Endothelial cell of umbilical vein (primary cell): Measurements from ENCODE around the gene PRRT1. TPM values are rescaled to one million over a fixed set of nuclear protein-coding genes. Genes with fewer than 3 reads are reported as not detected.

Experiments
- BruUV-seq: library from RNA; stranded (reverse); fragments of 400-500 nt; replicated peaks from 2 replicates; lab custom pipeline; 2021; lab: Mats Ljungman, UMichigan
- CTCF ChIA-PET: fragments of 300-600, 350-600 bp; sonication (Branson Sonifier 250); formaldehyde crosslinking; loops from one replicate; lab custom pipeline; 2021; ENCODE audit warnings: antibody characterized with exemption, inconsistent platforms; lab: Charles Lee
- POLR2A ChIA-PET: fragments of 300-600, 350-600 bp; sonication (Branson Sonifier 250); formaldehyde crosslinking; loops from one replicate; lab custom pipeline; 2021; ENCODE audit warnings: antibody characterized with exemption, inconsistent platforms; lab: Charles Lee
- DNase-seq: peaks from one replicate; pipeline ENCODE4 v3.0.0-alpha.2; 2011; ENCODE audit warnings: low read depth, low spot score
- FAIRE-seq: peaks from 2 replicates; lab custom pipeline; 2011; peaks lifted over from hg19 to GRCh38; lab: Jason Lieb, UNC
- H2AFZ ChIP-seq: 2 replicates; pipeline ENCODE4 v1.6.0; 2012; ENCODE audit warnings: low read depth, low read length, control low read depth, inconsistent platforms
- H3K27ac ChIP-seq: 2 replicates; pipeline ENCODE4 v1.5.1; 2011; ENCODE audit warnings: low read depth, mild to moderate bottlenecking, control low read depth, low read length, moderate library complexity; ENCODE audit not compliant: insufficient read depth
- H3K27me3 ChIP-seq, 2 experiments: 2 replicates each; pipeline versions ENCODE4 v1.6.0 to v1.6.1; 2011; ENCODE audit warnings: low read length in 2 of 2, mixed read lengths in 1 of 2; ENCODE audit not compliant: control insufficient read depth in 2 of 2, insufficient read depth in 2 of 2
- H3K36me3 ChIP-seq, 2 experiments: 2 replicates in 1 of 2; 3 replicates in 1 of 2; pipeline ENCODE4 v1.5.1; 2011; ENCODE audit warnings: low read length in 2 of 2, mild to moderate bottlenecking in 1 of 2, moderate library complexity in 1 of 2; ENCODE audit not compliant: control insufficient read depth in 2 of 2, insufficient read depth in 2 of 2; ENCODE audit errors: extremely low read depth in 1 of 2
- H3K4me1 ChIP-seq: 3 replicates; pipeline ENCODE4 v1.5.1; 2011; ENCODE audit warnings: mild to moderate bottlenecking, low read length; ENCODE audit not compliant: control insufficient read depth, insufficient read depth; ENCODE audit errors: extremely low read depth
- H3K4me2 ChIP-seq: 2 replicates; pipeline ENCODE4 v1.6.1; 2011; ENCODE audit warnings: low read length, control low read depth, mixed read lengths; ENCODE audit not compliant: insufficient read depth
- H3K4me3 ChIP-seq, 3 experiments: fragments of 200-600 bp in 1 of 3; sonication (generic), shearing (Covaris generic) in 1 of 3; replicated peaks in 1 of 3; 2 replicates each; pipeline ENCODE4 v1.5.1; 2011 to 2016; ENCODE audit warnings: control low read depth in 3 of 3, low read length in 3 of 3, mild to moderate bottlenecking in 2 of 3, inconsistent platforms in 1 of 3, low read depth in 1 of 3, moderate library complexity in 1 of 3; ENCODE audit not compliant: insufficient read depth in 1 of 3
- H3K79me2 ChIP-seq: 2 replicates; pipeline ENCODE4 v1.6.0; 2012; ENCODE audit warnings: low read length, inconsistent platforms; ENCODE audit not compliant: control insufficient read depth, insufficient read depth
- H3K9ac ChIP-seq: replicated peaks from 2 replicates; pipeline ENCODE3; 2011; ENCODE audit warnings: low read length, control low read depth; ENCODE audit not compliant: insufficient read depth; ENCODE audit errors: extremely low read depth
- H3K9me1 ChIP-seq: replicated peaks from 3 replicates; pipeline ENCODE4 v1.6.0; 2011; ENCODE audit warnings: mild to moderate bottlenecking, low read length; ENCODE audit not compliant: control insufficient read depth, insufficient read depth; ENCODE audit errors: extremely low read depth
- H3K9me3 ChIP-seq: replicated peaks from 2 replicates; pipeline ENCODE4 v1.5.1; 2012; ENCODE audit warnings: low read length, inconsistent platforms; ENCODE audit not compliant: control insufficient read depth, insufficient read depth
- H4K20me1 ChIP-seq: replicated peaks from 2 replicates; pipeline ENCODE3; 2011; ENCODE audit warnings: mild to moderate bottlenecking, low read length; ENCODE audit not compliant: control insufficient read depth, insufficient read depth; ENCODE audit errors: extremely low read depth
- EZH2 ChIP-seq: IDR thresholded peaks from 2 replicates; pipeline ENCODE4 v1.6.1; 2012; ENCODE audit warnings: borderline replicate concordance, low read depth, mild to moderate bottlenecking, moderate library complexity, low read length, inconsistent platforms; ENCODE audit not compliant: severe bottlenecking
- FOS ChIP-seq: IDR thresholded peaks from 2 replicates; pipeline ENCODE4 v1.6.1; 2011; ENCODE audit warnings: mild to moderate bottlenecking, low read length, moderate library complexity, borderline replicate concordance; ENCODE audit not compliant: insufficient read depth
- GATA2 ChIP-seq: IDR thresholded peaks from 2 replicates; pipeline ENCODE4 v1.7.0; 2011; ENCODE audit warnings: low read depth, mild to moderate bottlenecking, moderate library complexity, mixed read lengths, low read length; ENCODE audit not compliant: insufficient read length, insufficient read depth
- JUN ChIP-seq: IDR thresholded peaks from 2 replicates; pipeline ENCODE4 v1.6.1; 2011; ENCODE audit warnings: borderline replicate concordance, low read depth; ENCODE audit not compliant: insufficient read length, insufficient read depth
- MAX ChIP-seq: IDR thresholded peaks from 2 replicates; pipeline ENCODE4 v1.6.1; 2011; ENCODE audit not compliant: insufficient read depth, insufficient read length
- MYC ChIP-seq: IDR thresholded peaks from one replicate; pipeline ENCODE4 v1.6.1; 2011; ENCODE audit warnings: mild to moderate bottlenecking, low read depth, low read length
- POLR2A ChIP-seq: IDR thresholded peaks from 2 replicates; pipeline ENCODE4 v1.6.1; 2012; ENCODE audit warnings: low read depth, mild to moderate bottlenecking, control low read depth, low read length
- POLR2AphosphoS5 ChIP-seq: IDR thresholded peaks from 2 replicates; pipeline ENCODE4 v1.6.1; 2012; ENCODE audit warnings: low read depth, mild to moderate bottlenecking, control low read depth, low read length, moderate library complexity; ENCODE audit not compliant: insufficient read depth
- dilution Hi-C: fragments of 300-500 bp; cut with MboI; formaldehyde crosslinking; loops from one replicate; pipeline ENCODE4 v1.15.0; 2019; ENCODE audit warnings: low sequenced_read_pairs; ENCODE audit not compliant: extremely low pct_ligation_motif_present
- intact Hi-C: fragments of 100-400 bp; cut with micrococcal nuclease; formaldehyde crosslinking; loops from one replicate; pipeline ENCODE4 v1.10.0; 2022
- polyA plus RNA-seq, 4 experiments: library from polyadenylated mRNA; depleted of rRNA in 3 of 4; stranded (reverse) in 3 of 4; unstranded in 1 of 4; fragments of >200 nt; gene quantifications; 2 replicates each; pipeline versions ENCODE4 v1.2.1 to v1.2.3, GENCODE V29; 2011 to 2012; ENCODE audit warnings: missing spikeins in 1 of 4
- total RNA-seq: library from RNA; stranded (reverse); gene quantifications from 2 replicates; pipeline ENCODE4 v1.2.3, GENCODE V29; 2021
- TF ChIP-seq, protein P1 (sequence below), 2 donors: IDR thresholded peaks; 1 replicate in 1 of 2; 2 replicates in 1 of 2; pipeline ENCODE4 v1.5.1; 2011; ENCODE audit warnings: low read length in 2 of 2, mild to moderate bottlenecking in 2 of 2, moderate library complexity in 2 of 2, control low read depth in 1 of 2, inconsistent platforms in 1 of 2, low read depth in 1 of 2; ENCODE audit not compliant: insufficient read depth in 1 of 2; ENCODE audit errors: extremely low read depth in 1 of 2

Gene PRRT1
- total and polyA plus RNA-seq, 2 donors (not counting 3 experiments of a cell fraction or from before 2014, with no cell fraction given), result 0.55 to 1.3 TPM

DNA sequence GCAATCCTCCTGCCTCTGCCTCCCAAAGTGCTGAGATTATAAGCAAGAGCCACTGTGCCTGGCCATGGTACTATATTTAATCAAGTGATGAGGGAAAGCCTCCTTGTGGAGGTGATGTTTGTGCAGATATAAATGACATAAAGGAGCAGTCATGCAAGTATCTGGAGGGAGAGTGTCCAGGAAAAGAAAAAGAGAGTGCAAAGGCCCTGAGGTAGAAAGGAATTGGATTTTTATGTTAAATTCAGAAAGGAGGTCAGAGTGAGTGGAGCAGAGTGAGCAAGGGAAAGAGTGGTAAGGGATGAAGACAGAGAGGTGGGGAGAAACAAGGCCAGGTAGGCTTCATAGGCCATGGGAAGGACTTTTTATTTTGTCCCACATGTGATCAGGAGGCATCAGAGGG is 14.3 kb downstream of the PRRT1 start:
- no peaks in the 10 kb centered on the region for H4K20me1 ChIP-seq
- ChIA-PET POLR2A (no interaction called here), CTCF (no interaction called here)
- BruUV-seq, result no TSS peak
- H3K9me1 ChIP-seq, result no peaks in the 10 kb centered on the region
- H3K27me3 ChIP-seq, result peaks cover 10% of the 10 kb centered on the region in 2 experiments
- H3K79me2 ChIP-seq, result no peaks in the 10 kb centered on the region
- dilution Hi-C loops (no loop called here), intact Hi-C loops (no loop called here)
- H3K4me1 ChIP-seq, result no peaks in the 10 kb centered on the region
- no peak overlapping the region for H3K27ac ChIP-seq
- H2AFZ ChIP-seq, result no peak overlapping the region
- H3K9ac ChIP-seq, result no peak overlapping the region
- DNase-seq (no peak), FAIRE-seq (no peak)
- H3K4me3 ChIP-seq, result no peak overlapping the region
- H3K4me2 ChIP-seq, result no peak overlapping the region
- no peaks in the 10 kb centered on the region for H3K36me3 ChIP-seq
- no peaks in the 10 kb centered on the region for H3K9me3 ChIP-seq
- no peak for TF ChIP-seq POLR2AphosphoS5
- no peak for TF ChIP-seq JUN
- no peak for TF ChIP-seq GATA2
- no peak for TF ChIP-seq POLR2A
- no peak for TF ChIP-seq MYC
- no peak for TF ChIP-seq FOS
- no peak for TF ChIP-seq EZH2
- TF ChIP-seq, protein P1, sequence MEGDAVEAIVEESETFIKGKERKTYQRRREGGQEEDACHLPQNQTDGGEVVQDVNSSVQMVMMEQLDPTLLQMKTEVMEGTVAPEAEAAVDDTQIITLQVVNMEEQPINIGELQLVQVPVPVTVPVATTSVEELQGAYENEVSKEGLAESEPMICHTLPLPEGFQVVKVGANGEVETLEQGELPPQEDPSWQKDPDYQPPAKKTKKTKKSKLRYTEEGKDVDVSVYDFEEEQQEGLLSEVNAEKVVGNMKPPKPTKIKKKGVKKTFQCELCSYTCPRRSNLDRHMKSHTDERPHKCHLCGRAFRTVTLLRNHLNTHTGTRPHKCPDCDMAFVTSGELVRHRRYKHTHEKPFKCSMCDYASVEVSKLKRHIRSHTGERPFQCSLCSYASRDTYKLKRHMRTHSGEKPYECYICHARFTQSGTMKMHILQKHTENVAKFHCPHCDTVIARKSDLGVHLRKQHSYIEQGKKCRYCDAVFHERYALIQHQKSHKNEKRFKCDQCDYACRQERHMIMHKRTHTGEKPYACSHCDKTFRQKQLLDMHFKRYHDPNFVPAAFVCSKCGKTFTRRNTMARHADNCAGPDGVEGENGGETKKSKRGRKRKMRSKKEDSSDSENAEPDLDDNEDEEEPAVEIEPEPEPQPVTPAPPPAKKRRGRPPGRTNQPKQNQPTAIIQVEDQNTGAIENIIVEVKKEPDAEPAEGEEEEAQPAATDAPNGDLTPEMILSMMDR (IDR thresholded peaks at IDR 0.05; ENCODE audit: extremely low read depth in 1 of 2, insufficient read depth in 1 of 2, low read depth in 1 of 2, low read length in 2 of 2), result no peak
- TF ChIP-seq MAX, result no peak
